Dermis blood vessel endothelial cell (primary cell): Measurements from ENCODE around the gene SAG. TPM values are rescaled to one million over a fixed set of nuclear protein-coding genes. Genes with fewer than 3 reads are reported as not detected.
"Not testable (repeated sequence)": the region's sequence is repeated elsewhere in the genome, so short reads cannot be mapped to it uniquely, and the experiment has no call there.

Experiments used
- DNase-seq: peaks from one replicate; pipeline ENCODE4 v3.0.0; 2010
- total RNA-seq: library from RNA; depleted of rRNA; stranded (reverse); fragments of >200 nt; gene quantifications from 2 replicates; pipeline ENCODE4 v1.2.3, GENCODE V29; 2014

Gene SAG
- total RNA-seq, 1 donor from 2014 or later, result not detected

- DNase-seq, result no peak
Measured at GRCh38 chr2:233356546-233357308, 49.1 kb downstream of the SAG start.

DNA sequence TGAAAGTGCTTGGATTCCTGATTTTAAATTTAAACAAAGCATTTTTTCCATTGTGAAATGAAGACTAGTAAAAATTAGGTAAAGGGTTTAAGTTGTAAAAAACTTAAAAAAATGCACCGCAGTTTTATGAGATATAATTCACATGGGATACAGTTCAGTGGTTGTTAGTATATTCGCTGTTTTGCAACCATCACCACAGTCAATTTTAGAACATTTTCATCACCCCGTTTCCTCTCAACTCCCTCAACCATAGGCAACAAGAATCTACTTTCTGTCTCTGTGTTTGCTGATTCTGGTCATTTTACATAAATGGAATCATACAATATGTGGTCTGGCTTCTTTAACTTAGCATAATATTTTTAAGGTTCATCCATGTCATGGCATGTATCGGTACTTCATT is 50.7 kb downstream of the SAG start:
- no peak for DNase-seq

DNA sequence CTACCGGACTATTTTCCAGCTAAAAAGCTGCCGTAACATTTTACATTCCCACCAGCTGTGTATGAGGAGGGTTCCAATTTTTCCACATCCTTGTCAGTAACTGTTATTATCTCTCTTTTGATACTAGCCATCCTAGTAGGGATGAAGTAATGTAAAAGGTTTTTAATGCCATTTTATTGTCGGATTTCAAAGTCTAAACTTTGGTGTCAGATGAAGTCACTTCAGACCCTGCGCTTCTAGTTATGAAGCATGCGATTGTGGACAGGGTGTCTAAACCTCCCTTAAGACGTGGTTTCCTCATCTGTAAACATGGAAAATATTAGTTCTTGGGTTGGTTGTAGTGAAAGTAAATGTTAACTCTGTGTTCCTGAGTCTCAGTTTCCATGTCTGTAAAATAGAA is 51.3 kb downstream of the SAG start:
- no peak for DNase-seq

GRCh38 chr2:233359823-233360222 is 52.2 kb downstream of the SAG start:
- no peak for DNase-seq

DNA sequence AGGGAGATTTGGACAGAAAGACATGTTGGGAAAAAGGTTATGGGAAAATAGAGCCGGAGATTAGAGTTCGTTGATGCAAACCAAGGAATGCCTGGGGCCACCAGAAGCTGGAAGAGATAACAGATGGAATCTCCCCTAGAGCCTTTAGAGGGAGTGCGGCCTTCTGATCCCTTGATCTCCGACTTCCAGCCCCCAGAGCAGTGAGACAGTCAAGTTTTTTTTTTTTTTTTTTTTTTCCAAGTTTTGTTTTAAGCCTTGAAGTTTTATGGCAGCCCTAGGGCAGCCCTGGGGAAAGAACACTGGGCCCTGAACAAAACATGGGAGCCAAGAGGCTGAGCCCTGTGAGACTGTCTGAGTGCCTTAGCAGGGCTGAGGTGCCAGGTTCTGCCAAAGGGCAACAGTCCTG is 53.2 kb downstream of the SAG start:
- no peak for DNase-seq

- no peak for DNase-seq
Measured at GRCh38 chr2:233361297-233361696, 53.7 kb downstream of the SAG start.

- no peak for DNase-seq
Measured at GRCh38 chr2:233362742-233363141, 55.1 kb downstream of the SAG start.

- DNase-seq, result no peak
Measured at GRCh38 chr2:233363744-233364235, 56.2 kb downstream of the SAG start.

DNA sequence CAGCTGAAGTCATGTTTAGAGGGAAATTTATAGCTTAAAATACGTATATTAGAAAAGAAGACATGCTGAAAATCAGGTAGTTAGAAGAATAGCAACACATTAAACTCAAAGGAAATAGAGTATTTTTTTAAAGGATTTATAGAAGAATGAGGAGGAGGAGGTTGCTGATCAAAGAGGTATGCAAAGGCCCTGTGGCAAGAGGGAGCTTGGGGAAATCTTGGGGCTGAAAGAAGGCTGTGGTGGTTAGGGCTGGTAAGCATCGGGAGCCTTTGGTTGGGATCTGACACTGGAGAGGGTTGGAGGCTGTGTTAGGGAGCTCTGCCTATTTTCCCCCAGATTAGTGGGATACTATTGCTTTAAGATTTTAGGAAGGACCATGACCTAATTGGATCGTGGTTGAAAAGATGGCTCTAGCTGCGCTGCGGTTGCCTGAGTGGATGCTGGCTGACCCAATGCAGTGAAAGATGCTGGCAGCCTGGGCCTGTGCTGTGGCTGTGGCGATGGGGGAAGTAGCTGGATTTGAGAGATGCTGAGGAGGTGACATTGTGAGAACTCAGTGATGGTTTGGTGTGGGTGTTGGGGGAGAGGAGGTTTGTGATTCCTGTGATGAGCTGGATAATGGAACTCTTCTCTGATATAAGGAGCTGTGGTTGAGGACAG is 58.4 kb downstream of the SAG start:
- no peak for DNase-seq

GRCh38 chr2:233367586-233367985 is 60.0 kb downstream of the SAG start:
- no peak for DNase-seq

- no peak for DNase-seq
Measured at GRCh38 chr2:233368756-233369155, 61.1 kb downstream of the SAG start.

DNA sequence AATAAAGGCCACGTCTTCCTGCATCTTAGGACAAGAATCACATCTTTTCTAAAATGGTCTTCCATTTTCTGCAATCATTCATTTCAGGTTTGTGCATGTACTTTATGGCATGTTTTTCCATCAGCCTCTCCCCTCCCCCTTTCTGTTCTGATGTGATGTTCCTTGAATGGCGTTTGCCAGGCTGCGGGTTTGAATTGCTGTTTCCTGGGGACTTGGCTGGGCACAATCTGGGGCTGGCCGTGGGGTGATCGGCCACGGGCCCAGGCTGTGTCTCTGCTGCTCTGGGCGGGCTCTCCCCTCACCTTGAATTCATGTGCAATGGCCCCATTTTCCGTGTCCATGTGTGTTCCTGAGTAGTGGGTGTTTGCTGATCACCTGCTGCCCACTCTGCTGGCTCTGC is 61.8 kb downstream of the SAG start:
- DNase-seq, result no peak

DNA sequence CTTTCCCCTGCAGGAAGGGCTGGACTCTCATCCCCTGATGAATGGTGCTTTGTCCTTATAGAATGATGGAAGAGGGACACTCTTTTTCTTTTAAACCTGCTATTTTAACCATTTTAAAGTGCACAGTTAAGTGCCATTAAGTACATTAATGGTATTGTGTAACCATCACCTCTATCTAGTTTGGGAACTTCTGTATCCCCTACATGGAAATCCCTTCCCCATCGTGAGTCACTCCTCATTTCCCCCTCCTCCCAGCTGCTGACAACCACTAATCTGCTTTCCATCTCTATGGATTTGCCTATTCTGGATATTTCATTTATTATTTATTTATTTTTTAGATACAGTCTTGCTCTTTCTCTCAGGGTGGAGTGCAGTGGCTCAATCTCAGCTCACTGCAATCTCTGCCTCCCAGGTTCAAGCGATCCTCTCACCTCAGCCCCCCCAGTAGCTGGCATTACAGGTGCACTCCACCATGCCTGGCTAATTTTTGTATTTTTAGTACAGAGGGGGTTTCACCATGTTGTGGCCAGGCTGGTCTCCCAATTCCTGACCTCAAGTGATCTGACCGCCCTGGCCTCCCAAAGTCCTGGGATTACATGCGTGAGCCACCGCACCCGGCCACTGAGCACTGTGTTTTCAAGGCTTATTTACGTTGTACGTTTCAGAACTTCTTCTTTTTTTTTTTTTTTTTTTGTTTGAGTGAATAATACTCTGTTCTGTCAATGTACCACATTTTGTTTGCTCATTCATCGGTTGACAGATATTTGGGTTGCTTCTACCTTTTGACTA is 62.5 kb downstream of the SAG start:
- DNase-seq, result no peak

GRCh38 chr2:233371641-233372040 is 64.0 kb downstream of the SAG start:
- DNase-seq, result no peak

- no peak for DNase-seq
Measured at GRCh38 chr2:233372855-233373254, 65.2 kb downstream of the SAG start.

- DNase-seq, result no peak
Measured at GRCh38 chr2:233373316-233373715, 65.7 kb downstream of the SAG start.

GRCh38 chr2:233374776-233375175 is 67.2 kb downstream of the SAG start:
- not testable (repeated sequence) for DNase-seq

- DNase-seq, result no peak
Measured at GRCh38 chr2:233375490-233376314, 68.1 kb downstream of the SAG start.

GRCh38 chr2:233379034-233379433 is 71.4 kb downstream of the SAG start:
- no peak for DNase-seq

DNA sequence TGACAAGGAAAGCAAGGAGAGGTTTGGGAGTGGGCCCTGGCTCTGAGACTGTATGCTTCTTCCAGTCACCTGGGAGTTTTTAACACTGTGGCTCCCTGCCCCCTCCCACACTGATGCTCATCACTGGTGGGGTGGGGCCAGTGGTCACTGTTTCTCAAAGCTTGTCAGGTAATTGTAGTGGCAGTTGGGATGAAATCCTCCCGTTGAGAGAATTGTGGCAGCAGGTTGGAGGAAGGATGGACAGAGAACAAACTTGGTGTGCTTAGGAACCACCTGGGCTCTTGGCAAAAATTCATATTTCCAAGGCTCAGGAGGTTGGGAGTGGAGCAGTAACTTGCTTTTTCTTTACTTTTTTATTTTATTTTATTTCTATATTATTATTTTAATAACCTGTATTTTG is 71.8 kb downstream of the SAG start:
- DNase-seq, result no peak

- DNase-seq, result no peak
Measured at GRCh38 chr2:233380132-233380895, 72.7 kb downstream of the SAG start.
